Stimulated activated naive B cell treated with anti-CD40 and anti-IgM and Interleukin-4, amounts not matched to agents 10 μg/mL and 1 μg/mL and 100 μg/mL, for 72 hours (primary cell): ENCODE measurements around the gene RTL10.

ENCODE experiments used
- ATAC-seq, 2 donors: fragments of 150-1000 bp; cut with Tn5 transposase; replicated peaks; 2 replicates each; pipeline ENCODE4 v1.10.0; 2021; ENCODE audit warnings: moderate library complexity in 1 of 2
- DNase-seq: peaks from one replicate; pipeline ENCODE4 v3.0.0; 2021
- H3K27ac Mint-ChIP-seq: one replicate; pipeline ENCODE4 v1.8.0; 2022; ENCODE audit warnings: mild to moderate bottlenecking, mixed read lengths
- H3K27me3 Mint-ChIP-seq, 2 donors: one replicate each; pipeline ENCODE4 v1.8.0; 2022; ENCODE audit warnings: mixed read lengths in 2 of 2
- H3K36me3 Mint-ChIP-seq, 2 donors: one replicate each; pipeline ENCODE4 v1.8.0; 2022; ENCODE audit warnings: mixed read lengths in 2 of 2, mild to moderate bottlenecking in 1 of 2
- H3K4me1 Mint-ChIP-seq, 2 donors: one replicate each; pipeline ENCODE4 v1.8.0; 2022; ENCODE audit warnings: mixed read lengths in 2 of 2, mild to moderate bottlenecking in 1 of 2
- H3K4me3 Mint-ChIP-seq, 2 donors: one replicate each; pipeline ENCODE4 v1.8.0; 2022; ENCODE audit warnings: mild to moderate bottlenecking in 2 of 2, mixed read lengths in 2 of 2, moderate library complexity in 1 of 2
- H3K9me3 Mint-ChIP-seq, 2 donors: one replicate each; pipeline ENCODE4 v1.8.0; 2022; ENCODE audit warnings: mixed read lengths in 2 of 2, mild to moderate bottlenecking in 1 of 2

RTL10 gene

GRCh38 chr22:19875531-19876313, 21.0 kb upstream of the RTL10 start:
- no peak for DNase-seq
- H3K27me3 Mint-ChIP-seq: no peaks in the 10 kb centered on the region
- H3K36me3 Mint-ChIP-seq: peaks cover 0 to 5% of the 10 kb centered on the region in 2 donors
- no peaks in the 10 kb centered on the region for H3K9me3 Mint-ChIP-seq
- no peaks in the 10 kb centered on the region for H3K4me1 Mint-ChIP-seq
- H3K4me3 Mint-ChIP-seq: no peak overlapping the region
- no peak overlapping the region for H3K27ac Mint-ChIP-seq
- ATAC-seq: no peak

GRCh38 chr22:19875061-19875530, 20.4 kb upstream of the RTL10 start:
- H3K4me3 Mint-ChIP-seq: no peak overlapping the region
- no peak overlapping the region for H3K27ac Mint-ChIP-seq
- no peaks in the 10 kb centered on the region for H3K27me3 Mint-ChIP-seq
- DNase-seq (no peak), ATAC-seq (no peak)
- no peaks in the 10 kb centered on the region for H3K4me1 Mint-ChIP-seq
- H3K9me3 Mint-ChIP-seq: no peaks in the 10 kb centered on the region
- H3K36me3 Mint-ChIP-seq: peaks cover 0 to 5% of the 10 kb centered on the region in 2 donors

GRCh38 chr22:19874307-19875060, 19.8 kb upstream of the RTL10 start:
- Mint-ChIP-seq H3K36me3 (peaks cover 0 to 5% of the 10 kb centered on the region in 2 donors), H3K4me3 (no peak overlapping the region), H3K9me3 (no peaks in the 10 kb centered on the region), H3K27me3 (no peaks in the 10 kb centered on the region), H3K4me1 (no peaks in the 10 kb centered on the region), H3K27ac (no peak overlapping the region)
- ATAC-seq (no peak), DNase-seq (no peak)

- H3K27ac Mint-ChIP-seq: no peak overlapping the region
- peaks cover 0 to 5% of the 10 kb centered on the region in 2 donors for H3K36me3 Mint-ChIP-seq
- no peaks in the 10 kb centered on the region for H3K27me3 Mint-ChIP-seq
- H3K4me3 Mint-ChIP-seq: no peak overlapping the region
- ATAC-seq (no peak), DNase-seq (no peak)
- H3K4me1 Mint-ChIP-seq: no peaks in the 10 kb centered on the region
- H3K9me3 Mint-ChIP-seq: no peaks in the 10 kb centered on the region
These were observed 19.3 kb upstream of the RTL10 start for GRCh38 chr22:19873960-19874306.

- DNase-seq (no peak), ATAC-seq (no peak)
- Mint-ChIP-seq H3K27me3 (no peaks in the 10 kb centered on the region), H3K36me3 (peaks cover 0 to 3% of the 10 kb centered on the region in 2 donors), H3K9me3 (no peaks in the 10 kb centered on the region), H3K27ac (no peak overlapping the region), H3K4me1 (no peaks in the 10 kb centered on the region), H3K4me3 (no peak overlapping the region)
These were observed 18.7 kb upstream of the RTL10 start for GRCh38 chr22:19873138-19873959.

DNA sequence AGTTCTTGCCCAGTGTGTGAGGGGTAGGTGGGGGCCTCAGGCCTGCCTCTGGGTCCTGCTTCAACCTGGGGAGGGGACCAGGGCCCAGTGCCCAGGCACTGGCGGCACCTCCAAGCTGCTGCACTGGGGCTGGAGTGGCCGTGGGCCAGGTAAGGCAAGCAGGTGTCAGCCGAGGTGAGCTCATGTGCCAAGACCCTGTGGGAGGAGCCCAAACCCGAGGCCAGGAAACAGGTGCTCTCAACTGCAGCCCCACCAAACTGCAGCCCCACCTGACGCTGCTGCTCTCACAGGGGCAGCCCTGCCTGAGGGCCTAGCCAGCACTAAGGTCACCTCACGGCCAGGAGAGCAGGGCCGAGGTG, 18.1 kb upstream of the RTL10 start:
- no peaks in the 10 kb centered on the region for H3K36me3 Mint-ChIP-seq
- H3K27ac Mint-ChIP-seq: no peak overlapping the region
- ATAC-seq (no peak), DNase-seq (no peak)
- H3K9me3 Mint-ChIP-seq: no peaks in the 10 kb centered on the region
- H3K4me3 Mint-ChIP-seq: no peak overlapping the region
- no peaks in the 10 kb centered on the region for H3K27me3 Mint-ChIP-seq
- H3K4me1 Mint-ChIP-seq: no peaks in the 10 kb centered on the region

DNA sequence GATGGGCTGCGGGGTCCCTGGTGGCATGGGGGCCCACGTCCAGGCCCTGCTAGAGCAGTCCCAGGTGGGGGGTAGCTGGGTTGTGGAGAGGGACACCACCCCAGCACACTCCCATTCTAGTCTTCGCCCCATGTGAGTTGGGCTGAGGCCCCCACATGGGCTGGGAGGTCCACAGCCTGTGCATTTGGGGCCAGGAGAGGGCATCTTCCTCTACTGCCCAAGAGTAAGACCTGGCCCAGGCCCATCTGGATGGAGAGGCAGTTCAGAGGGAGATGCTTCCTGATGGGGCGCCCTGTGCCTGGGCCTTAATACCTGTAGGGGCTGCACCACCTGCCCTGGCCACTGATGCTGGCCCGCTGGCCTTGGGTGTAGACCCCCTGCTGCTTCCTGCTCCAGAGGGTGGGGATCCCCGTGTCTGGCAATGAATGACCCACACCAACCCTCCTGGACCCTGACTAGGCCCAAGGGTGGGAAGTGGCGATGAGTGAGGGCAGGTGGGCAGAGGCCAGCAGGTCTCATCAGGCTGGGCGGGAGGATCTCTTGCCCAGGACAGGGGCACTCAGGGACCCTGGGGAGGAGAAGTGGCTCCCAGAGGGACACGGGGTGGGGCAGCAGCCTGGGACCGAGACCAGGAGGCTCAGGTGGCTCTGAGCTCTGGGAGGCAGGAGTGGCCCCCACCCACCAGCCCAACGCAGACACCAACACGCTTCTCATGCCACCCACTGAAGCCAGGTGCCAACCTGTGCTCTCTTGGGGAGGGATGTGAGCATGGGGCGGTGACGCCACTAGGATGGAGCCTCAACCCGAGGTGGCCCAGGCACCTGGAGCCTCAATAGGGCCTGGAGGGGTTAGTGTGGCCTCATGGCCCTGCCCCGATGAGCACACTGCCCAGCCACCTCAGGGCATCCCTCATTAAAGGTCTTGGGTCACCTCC, 17.4 kb upstream of the RTL10 start:
- H3K27me3 Mint-ChIP-seq: no peaks in the 10 kb centered on the region
- H3K9me3 Mint-ChIP-seq: no peaks in the 10 kb centered on the region
- H3K4me3 Mint-ChIP-seq: no peak overlapping the region
- no peaks in the 10 kb centered on the region for H3K4me1 Mint-ChIP-seq
- DNase-seq (no peak), ATAC-seq (no peak)
- H3K27ac Mint-ChIP-seq: no peak overlapping the region
- H3K36me3 Mint-ChIP-seq: no peaks in the 10 kb centered on the region

GRCh38 chr22:19871023-19871844, 16.6 kb upstream of the RTL10 start:
- H3K4me3 Mint-ChIP-seq: no peak overlapping the region

DNA sequence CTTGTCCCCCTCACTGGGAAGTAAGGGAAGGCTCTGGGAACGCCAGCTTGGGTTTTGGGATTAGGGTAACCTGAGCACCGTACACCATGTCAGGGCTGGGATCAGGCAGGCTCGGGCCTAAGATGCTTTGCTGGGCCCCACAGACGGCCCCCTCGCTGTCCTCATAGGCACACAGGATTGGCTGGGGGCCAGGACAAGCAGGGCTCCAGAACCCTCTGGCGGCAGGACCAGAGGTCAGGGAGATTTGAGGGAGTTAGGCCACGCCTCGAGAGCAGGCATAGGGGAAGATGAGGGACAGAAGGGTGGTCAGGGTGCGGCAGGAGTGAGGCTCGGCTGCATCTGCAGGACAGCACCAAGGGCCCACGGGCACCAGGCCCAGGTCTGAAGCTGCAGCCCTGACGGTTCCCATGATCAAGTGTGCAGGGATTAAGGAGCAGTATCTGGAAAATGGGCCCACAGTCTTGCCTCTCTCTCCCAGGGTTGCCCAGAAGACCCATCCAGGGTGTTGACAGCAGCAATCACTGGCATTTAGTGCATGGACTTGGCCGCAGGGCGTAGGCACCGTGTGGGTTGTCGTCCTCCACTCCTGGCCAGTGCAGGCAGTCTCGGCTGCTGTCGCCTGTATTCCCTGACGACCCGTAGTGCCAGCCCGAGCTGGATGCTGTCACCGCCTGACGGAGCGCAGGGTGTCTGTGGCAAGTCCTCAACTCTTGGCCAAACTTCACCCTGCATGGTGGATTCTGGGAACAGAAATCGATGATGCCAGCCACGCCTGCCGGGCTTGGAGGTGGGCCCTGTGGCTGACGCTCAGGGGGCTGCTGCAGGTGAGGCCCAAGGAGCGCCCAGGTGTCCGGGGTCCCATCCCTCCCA, 15.7 kb upstream of the RTL10 start:
- H3K4me1 Mint-ChIP-seq: no peaks in the 10 kb centered on the region
- no peak overlapping the region for H3K4me3 Mint-ChIP-seq
- H3K27me3 Mint-ChIP-seq: no peaks in the 10 kb centered on the region
- H3K9me3 Mint-ChIP-seq: no peaks in the 10 kb centered on the region
- H3K36me3 Mint-ChIP-seq: no peaks in the 10 kb centered on the region
- ATAC-seq (no peak), DNase-seq (no peak)
- H3K27ac Mint-ChIP-seq: no peak overlapping the region

More at GRCh38 chr22:19871023-19871844, 16.6 kb upstream of the RTL10 start:
- Mint-ChIP-seq H3K36me3 (no peaks in the 10 kb centered on the region), H3K27me3 (no peaks in the 10 kb centered on the region), H3K9me3 (no peaks in the 10 kb centered on the region), H3K4me1 (no peaks in the 10 kb centered on the region), H3K27ac (no peak overlapping the region)
- DNase-seq (no peak), ATAC-seq (no peak)

- no peak for DNase-seq
- H3K4me1 Mint-ChIP-seq: no peaks in the 10 kb centered on the region
- no peaks in the 10 kb centered on the region for H3K9me3 Mint-ChIP-seq
- no peak overlapping the region for H3K4me3 Mint-ChIP-seq
- no peak for ATAC-seq
- no peaks in the 10 kb centered on the region for H3K36me3 Mint-ChIP-seq
- no peak overlapping the region for H3K27ac Mint-ChIP-seq
- no peaks in the 10 kb centered on the region for H3K27me3 Mint-ChIP-seq
These were observed 15.0 kb upstream of the RTL10 start for GRCh38 chr22:19869497-19870152.

DNA sequence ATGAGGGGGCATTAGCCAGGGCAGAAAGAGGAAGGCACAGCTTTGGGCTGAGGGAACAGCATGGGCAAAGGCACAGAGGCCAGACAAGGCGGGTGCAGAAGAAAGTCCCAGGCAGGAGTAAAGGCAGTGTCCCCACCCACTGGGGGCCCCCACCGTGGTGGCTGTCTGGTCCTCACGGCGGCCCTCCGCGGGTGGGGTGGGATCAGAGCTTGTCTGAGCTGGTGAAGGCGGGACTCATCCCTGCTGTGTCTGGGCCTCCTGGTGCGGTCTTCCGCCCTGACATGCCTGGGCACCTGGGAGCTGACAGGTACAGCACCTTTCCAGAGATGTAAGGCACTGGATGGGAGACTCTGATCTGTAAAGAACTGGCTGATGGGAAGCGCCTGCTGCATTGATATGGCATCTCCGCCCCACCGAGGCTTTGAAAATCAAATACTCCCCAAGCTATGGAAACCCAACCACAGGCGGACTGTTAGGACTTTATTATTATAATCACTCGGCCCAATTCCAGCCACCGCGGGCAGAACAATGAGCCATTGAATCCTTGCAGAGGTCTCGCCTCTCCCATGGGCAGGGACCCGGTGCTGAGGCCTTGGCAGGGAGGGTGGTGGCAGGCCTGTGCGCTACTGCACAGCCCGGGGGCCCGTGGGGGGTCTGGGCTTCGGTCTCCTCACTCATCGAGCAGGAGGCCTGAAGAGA, 14.2 kb upstream of the RTL10 start:
- Mint-ChIP-seq H3K27me3 (no peaks in the 10 kb centered on the region), H3K4me3 (no peak overlapping the region), H3K27ac (no peak overlapping the region), H3K36me3 (no peaks in the 10 kb centered on the region), H3K9me3 (no peaks in the 10 kb centered on the region), H3K4me1 (no peaks in the 10 kb centered on the region)
- DNase-seq (no peak), ATAC-seq (no peak)

- ATAC-seq (no peak), DNase-seq (no peak)
- H3K4me3 Mint-ChIP-seq: no peak overlapping the region
- no peak overlapping the region for H3K27ac Mint-ChIP-seq
- no peaks in the 10 kb centered on the region for H3K36me3 Mint-ChIP-seq
- H3K4me1 Mint-ChIP-seq: no peaks in the 10 kb centered on the region
- H3K9me3 Mint-ChIP-seq: no peaks in the 10 kb centered on the region
- no peaks in the 10 kb centered on the region for H3K27me3 Mint-ChIP-seq
These were observed 13.7 kb upstream of the RTL10 start for GRCh38 chr22:19868333-19868732.
